Hypothalamus (tissue), 51 donors: ENCODE measurements around the gene CNTNAP5.

Experiments
- DNase-seq, 51 donors: peaks; one replicate each; lab custom pipeline; 2025; lab: John Stamatoyannopoulos, UW

Gene CNTNAP5

GRCh38 chr2:124933883-124934282 is 908.8 kb downstream of the CNTNAP5 start:
- DNase-seq, result no peak

- peak in 1 of 51 donors; percentile 38 for DNase-seq
Measured at GRCh38 chr2:124953921-124954320, 928.8 kb downstream of the CNTNAP5 start.

GRCh38 chr2:124959581-124959980 is 934.5 kb downstream of the CNTNAP5 start:
- no peak for DNase-seq

GRCh38 chr2:124961132-124961531 is 936.0 kb downstream of the CNTNAP5 start:
- DNase-seq, result no peak
